GM21825 (cell line): ENCODE data around the gene GLT6D1.

Source experiments
- ATAC-seq: cut with Tn5 transposase; IDR thresholded peaks from one replicate; pipeline ENCODE4 v1.9.1; 2021; ENCODE audit warnings: mild to moderate bottlenecking, moderate library complexity; ENCODE audit not compliant: unreplicated experiment

GLT6D1 gene

DNA sequence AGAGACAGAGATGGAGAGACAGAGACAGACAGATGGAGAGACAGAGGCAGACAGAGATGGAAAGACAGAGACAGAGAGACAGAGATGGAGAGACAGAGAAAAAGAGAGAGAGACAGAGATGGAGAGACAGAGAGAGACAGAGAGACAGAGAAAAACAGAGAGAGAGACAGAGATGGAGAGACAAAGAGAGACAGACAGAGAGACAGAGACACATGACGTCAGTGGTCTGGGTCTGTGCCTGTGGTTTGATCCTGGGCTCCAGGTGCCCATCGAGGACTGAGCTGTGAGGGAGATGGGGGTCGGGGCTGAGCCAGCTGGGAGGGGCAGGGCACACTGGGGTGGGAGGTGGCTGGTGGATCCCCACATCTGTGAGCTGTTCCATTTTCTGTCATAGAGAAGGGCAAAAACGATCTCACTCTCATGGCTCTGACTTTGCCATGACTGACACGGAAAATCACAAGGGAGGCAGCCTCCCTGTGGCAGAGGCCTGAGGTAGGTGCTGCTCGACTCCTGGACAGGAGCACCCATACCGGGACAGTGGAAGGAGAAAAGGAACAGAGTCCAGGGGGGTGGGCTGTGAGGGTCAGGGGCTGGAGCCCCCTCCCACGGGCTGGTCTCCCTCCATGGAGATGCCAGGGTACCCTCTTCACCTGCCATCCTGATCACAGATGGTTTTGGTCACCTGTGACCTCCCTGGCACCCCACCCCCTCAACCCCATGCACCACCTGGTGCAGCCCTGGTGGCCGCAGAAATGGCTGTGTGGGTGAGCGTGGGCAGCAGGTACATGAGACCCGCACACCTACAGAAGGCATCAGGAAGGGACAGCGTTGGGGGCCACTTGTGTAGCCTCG lies 28.8 kb downstream of the GLT6D1 start:
- no peak for ATAC-seq

DNA sequence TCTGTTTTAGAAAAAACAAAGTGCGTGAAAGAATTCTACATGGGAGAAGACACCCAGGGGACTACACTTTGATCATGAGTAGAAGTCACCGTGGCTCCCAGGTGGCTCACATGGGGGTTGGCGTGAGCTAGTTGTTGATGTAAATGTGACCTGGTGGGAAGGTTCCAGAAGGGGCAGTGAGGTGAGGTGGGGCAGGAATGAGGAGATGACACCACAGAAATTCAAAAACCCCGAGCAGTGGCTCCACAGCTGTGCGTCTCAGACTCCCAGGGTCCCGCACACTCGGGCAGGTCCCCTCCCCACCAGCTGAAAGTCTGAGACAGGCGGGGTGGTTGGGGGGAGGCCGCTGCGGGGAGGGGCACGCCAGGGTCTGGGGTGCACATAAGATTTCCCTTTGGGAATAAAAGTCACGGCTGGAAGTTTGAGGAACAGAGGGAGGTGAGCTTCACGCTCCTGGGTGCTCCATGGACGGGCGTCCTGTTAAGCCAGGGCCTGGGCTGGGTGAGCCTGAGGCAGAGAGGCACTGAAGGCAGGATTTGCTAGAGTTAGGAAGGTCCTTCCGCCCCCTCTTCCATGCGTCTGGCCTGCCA lies 29.9 kb downstream of the GLT6D1 start:
- no peak for ATAC-seq

DNA sequence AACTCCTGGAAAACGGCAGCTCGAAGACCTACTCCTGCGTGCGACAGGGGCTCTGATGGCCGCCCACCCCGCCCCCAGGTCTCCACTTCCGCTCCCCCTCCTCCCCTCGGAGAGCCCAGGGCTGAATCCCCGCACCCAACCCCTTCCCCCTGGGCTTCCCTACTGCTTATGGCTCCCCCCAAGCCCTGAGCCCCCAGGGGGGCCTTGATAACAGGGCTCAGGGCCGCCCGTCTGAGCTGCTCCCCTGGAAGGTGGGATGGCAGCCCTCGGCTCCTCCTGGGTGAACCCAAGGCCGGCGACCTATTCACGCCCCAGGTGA lies 30.4 kb downstream of the GLT6D1 start:
- ATAC-seq: no peak

DNA sequence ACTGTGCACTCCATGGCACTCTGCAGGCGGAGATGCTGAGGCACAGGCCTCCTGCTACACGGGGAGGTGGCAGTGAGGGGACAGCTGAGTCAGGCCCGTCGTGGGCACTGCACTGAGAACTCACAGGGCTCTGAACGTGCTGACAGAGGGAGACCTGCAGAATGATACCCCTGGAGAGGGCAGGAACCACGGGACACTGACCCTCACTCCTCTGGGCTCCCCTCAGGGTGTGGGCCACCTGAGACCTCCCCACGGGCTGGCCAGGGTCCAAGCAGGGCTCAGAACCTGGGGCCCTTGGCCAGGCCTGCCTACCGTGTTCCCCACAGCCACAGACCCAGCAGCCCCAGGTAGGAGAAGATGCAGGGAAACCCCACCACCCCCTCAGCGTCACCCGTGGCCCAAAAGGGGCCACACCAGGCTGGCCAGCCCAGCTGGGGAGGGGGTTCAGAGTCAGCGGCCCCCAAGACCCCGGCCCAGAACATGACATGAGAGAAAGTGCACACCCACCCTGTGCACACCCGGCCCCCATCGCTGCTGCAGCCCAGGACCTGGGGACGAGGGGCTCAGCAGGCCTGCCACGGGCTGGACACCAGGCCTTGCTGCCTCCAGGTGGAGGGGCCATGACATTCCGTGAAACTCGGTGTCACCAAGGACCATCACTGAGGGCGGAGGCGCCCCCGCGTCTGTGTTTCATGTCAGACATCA lies 30.9 kb downstream of the GLT6D1 start:
- ATAC-seq: no peak

DNA sequence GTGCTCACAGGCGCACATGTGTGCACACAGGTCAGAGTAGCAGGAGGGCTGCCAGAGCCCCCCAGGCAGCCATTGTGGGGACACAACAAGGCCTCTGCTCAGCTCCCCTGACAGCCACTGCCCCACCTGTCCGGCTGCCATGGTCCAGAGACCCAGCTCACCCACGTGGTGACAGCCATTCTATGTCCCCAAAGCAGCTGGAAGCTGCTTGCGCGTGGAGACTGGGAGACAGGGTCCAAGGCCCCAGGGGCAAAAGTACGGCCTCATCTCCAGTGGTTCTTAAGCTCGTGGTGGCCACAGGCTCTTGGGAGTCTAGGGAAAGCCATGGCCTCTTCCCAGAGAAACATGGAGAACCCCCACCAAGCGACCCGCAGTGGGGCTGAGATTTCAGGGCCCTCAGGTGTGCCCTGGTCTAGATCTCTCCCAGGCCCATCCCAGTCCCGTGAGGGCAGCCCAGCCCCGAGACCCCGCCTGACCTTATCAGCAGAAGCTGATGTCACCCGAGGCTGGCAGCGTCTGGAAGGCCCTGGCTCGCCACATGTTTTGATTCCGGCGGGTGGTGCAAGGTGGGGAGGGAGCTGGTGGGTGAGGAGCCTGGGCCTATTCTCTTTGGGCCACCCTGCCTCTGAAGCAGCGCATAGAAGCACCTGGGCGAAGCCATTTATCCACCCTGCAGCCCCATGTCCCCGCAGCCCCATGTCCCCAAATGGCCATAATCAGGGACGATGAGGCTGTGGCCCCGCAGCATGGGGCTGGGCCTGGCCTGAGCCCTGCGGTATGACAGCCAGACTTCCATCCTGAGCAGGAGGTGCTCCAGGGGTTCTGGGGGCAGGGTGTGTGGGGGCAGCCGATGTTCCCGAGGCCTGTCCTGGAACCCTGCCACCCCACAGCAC lies 31.7 kb downstream of the GLT6D1 start:
- ATAC-seq: no peak

DNA sequence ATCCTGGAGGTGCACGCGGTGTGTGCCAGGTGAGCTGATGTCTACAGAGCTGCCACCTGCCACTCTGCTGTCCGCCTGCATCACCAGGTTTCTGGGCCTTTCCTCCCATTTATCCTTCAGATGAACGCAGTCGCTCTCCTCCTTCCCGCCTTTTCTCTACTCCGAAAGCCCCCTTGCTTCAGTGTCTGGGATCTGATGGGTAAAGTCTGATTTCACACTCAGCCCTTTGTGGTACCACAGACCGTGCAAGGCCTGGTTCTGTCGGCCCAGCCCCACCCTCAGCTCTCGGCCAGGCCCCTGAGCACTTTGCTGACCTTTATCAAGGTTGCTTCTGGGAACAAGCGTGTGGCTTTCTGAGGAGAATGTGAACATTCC lies 32.5 kb downstream of the GLT6D1 start:
- ATAC-seq: no peak

DNA sequence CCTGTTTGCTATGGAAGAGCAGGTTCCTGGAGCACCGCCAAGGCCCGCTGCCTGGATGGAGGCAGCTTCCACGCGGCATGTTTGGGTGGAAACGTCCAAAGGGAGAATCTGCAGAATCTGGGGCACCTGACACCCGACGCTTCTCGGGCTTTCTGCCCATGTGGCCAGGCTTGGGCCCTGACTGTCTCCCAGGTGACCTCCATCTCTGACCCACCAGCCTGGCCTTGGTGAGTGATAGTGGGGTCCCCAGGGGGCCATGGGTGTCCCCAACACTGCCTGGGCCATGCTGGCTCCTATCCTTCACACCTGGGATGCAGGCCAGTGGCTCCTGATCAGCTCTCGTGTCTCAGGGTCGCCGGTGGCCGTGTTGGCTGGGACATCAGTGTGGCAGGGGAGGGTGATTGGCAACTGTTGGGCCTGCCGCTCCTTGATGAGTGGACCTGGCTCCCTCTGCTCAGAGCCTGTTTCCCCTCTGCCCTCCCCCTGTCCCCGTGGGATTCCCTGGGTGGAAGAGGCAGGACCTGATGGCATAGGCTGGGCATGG lies 34.0 kb downstream of the GLT6D1 start:
- ATAC-seq: no peak

DNA sequence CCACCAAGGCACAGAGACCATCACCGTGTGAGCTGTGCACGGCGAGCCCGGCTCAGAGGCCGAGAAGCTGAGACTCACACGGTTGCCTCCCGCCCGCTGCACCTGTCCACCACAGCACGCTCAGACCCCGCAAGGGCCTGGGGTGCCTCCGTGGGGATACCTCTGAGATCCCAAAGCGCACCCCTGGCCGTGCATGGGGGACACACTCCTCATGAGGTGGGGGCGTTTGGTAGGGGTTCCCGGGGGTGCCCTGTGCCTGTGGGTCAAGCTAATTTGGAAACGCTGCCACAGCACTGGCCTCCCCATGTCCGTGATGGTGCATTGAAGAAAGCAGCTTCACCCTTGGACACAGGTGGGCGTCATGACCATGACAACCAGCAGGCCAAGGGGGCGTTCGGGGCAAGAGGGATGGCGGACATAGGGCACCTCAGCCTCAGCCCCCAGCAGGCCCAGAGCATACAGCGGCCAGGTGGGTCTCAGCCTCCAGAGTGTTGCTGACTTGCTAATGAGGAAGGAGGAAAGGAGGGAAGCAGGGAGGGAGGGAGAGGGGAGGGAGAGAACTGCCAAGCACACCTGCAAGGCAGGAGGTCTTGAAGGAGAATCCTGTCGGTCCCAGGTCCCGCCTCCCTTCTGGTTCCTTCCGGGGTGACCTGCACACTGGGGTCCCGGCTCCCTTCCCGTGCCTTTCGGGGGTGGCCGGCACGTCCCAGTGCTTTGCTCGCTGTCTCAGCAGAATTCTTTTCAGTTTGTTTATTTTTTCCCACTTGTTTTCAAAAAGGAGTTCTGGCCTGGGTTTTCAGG lies 34.7 kb downstream of the GLT6D1 start:
- no peak for ATAC-seq

DNA sequence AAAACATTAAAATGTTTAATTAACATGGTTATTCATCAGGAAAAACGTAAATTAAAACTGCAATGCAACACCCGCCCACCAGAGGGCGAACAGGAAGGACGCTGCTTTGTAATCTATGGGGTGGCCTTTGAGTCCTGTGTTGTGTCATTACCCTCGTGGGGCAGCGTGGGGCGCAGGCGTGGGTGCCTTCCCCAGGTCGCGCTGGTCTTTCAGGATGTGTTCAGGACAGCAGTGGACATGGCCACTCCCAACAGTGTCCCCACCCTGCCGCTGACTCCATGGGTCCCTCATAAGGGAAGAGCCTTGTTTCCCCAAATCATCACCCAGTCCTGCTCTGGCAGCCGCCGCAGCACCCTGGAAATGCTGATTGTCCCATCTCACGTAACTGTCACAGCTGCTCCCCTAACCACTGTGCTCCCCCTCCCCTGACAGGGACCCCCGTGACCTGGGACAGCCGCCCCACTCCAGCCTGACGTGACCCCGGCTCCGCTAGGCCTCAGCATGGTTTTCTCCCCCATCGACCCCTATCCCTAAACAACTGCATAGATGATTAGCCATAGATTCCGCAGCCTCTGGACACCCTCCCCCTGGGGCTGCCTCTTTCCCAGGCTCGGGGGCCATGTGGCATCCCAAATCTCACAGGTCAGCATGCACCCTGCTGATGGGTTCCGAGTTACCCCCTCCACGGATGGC lies 36.4 kb downstream of the GLT6D1 start:
- ATAC-seq: no peak

DNA sequence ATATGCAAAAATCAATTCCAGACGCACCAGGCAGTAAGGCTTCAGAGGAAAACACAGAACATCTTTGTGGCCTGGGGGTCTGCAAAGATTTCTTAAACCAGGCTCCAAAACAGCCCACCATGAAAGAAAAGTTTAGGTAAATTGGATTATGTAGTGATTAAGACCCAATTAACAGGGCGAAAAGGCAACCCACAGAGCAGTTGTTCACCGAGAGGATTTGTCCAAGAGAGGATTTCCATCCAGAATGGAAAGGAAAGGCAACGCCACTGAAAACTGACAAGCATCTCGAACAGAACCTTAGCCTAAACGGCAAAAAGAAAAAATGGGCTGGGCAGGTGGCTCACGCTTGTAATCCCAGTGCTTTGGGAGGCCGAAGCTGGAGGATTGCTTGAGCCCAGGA lies 37.4 kb downstream of the GLT6D1 start:
- no peak for ATAC-seq

DNA sequence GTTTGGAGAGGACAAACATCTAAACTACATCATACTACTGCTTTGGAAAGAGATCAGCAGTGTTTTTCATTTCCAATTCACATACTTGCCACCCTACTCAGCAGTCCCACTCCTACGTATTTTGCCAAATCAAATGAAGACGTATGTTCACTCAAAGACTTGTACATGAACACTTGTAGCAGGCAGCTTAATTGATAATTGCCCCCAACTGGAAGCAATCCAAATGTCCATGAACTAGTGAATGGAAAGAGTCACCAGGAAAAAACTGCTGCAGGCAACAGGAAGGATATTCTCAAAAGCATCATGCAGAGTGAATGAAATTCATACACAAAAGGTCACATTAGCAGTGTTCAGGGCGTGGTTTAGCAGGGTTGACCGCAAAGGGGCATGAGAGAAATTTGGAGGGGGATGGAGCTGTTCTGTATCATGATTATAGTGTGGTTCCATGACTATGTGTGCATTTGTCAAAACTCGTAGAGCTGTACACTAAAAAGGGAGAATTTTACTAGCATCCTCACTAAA lies 39.0 kb downstream of the GLT6D1 start:
- ATAC-seq: no peak

DNA sequence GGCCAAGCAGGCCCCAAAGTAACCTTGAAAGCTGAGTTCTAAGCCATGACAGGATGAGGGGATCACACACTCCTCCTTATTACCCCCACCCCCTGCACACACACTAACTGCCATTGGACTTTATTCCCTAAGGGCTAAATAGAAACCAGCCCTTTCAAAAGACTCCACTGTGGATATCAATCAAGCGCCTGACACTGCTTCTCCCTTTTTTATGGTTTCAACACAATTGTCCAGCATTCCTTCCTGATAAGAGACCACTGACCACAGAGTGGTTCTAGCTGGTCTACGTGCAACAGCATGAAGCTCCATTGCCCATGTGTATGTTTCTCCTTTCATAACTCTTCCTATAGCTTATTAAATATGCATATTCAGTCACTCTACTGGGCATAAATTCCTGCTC lies 43.1 kb downstream of the GLT6D1 start:
- no peak for ATAC-seq

DNA sequence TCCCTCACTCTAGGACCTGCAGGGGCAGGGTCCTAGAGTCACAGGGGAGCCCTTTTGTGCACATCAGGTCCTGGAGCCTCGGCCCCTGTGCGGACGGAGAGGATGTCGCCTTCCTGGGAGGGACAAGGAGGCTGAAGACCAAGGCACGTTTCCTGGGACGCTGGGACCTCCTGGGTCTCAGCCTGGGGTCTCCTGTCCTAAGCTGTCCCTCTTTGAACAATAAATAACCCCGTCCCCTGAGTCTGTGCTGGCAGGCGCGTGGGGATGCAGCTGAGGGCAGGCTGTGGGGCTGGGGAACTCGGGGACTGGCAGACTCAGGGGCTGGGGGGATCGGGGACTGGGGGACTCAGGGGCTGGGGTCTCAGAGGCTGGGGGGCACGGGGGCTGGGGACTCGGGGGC lies 46.7 kb downstream of the GLT6D1 start:
- no peak for ATAC-seq

DNA sequence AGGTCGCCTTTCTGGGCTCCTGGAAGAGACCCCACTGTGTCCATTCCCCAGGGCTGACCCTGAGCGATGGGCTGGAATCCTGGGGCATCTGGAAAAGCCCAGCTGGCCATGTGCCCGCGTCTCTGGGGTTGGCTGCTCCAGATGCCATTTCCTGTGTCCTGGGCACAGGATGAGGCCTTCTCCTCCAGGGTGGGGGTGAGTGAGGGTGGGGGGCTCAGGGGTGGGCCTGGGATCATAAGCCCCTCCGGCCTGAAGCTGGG lies 47.1 kb downstream of the GLT6D1 start:
- ATAC-seq: no peak

DNA sequence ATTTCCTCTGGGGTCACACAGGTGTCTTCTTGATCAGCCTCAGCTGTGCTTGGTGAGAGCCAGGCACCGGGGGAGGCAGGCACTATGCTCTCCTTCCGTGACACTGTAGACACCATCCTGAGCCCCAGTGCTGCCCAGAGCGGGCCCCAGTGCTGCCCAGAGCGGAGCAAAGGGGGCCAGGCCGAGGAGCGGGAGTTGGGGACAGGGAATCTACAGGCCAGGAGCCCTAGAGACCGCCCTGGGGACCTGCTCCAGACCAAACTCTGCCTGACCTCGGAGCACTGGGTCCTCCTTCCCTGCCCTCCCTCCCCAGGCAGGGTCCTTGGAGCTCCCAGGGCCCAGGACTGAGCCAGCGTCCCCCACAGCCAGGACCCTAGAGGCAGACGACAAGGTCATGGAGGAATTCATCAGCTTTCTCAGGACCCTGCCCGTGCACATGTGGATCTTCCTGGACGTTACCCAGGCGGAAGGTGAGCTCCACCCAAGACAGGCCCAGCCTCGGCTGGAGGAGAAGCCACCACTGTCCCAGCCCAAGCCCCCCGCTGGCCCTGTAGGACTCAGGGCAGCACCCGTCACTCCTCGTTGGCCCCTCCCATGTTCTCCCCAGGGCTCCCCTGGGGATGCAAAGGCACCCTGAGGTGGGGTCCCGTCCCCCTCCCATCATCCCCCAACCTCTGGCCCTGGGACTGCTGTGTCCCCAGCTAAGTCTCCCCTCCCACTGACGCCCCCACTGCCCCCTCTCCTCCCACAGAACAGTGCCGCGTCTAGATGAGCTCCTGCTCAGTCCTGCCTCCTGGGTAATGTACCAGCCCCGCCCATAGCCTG lies 47.6 kb downstream of the GLT6D1 start:
- no peak for ATAC-seq

DNA sequence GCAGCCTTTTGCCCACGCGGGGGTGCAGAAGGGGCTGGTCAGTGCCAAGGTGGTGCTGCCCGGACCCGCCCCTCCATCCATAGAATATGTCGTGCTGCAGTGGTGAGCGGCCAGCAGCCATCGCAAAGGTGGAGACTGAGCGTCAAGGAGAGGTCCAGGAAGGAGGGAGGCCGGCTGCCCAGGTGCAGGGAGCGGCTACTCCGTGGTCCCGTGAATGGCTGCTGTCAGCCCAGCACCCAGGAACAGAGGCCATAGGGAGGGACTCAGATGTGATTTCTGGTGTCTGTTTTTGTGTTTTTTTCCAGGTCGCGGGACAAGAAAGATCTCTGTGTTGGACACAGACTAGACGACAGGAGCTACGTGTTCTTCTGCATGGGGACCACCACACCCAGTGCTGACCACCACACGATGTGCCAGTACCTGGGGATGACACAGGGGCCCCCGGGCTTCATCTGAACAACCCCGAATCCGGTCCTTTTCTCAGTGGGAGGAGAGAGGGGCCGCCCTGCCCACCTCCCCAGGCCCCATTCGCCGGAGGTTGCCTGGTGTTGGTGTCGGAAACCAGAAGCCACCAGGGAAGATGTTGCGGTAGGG lies 48.8 kb downstream of the GLT6D1 start:
- no peak for ATAC-seq

DNA sequence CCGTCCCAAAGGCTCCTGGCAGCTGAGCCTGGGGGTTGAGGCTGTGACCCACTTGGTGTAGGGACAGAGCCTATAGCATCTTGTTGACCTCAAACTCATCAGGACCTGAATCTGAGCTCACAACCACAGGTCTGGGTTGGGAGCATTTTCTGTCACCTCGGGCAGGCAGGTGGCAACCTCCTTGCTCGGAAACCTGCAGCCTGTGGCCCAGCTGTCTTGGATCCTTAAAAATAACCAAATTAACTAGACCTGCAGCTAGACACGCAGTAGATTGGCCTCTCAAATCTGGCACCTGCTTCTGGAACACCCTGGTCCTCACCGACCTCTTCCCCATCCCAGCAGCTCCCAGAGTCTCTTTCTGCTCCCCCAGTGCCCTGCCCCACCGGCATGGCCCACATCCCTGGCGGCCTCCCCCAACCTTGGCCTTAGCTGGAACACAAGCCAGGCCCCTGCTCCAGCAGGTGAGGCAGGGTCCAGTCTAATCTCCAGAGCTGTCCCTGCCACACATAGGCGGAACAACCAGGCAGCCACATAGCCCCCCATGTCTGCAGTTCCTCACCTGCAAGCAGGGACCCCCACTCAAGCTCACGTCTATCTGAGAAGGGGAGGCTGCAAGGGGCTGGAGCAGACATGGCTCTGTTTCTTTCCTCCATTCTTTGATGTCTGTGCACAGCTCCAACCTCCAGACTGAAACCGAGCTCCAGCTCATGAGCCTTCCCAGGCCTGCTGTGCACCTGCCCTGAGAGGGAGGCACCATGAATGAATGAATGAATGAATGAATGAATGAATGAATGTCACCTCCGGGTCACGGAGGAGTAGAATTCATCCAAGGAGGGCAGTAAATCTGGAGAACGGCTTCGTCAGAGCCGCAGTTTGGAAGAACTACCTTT lies 49.5 kb downstream of the GLT6D1 start:
- no peak for ATAC-seq
